Lung (tissue), 12 donors: ENCODE data around the gene PSME3IP1. TPM values are rescaled to one million over a fixed set of nuclear protein-coding genes. Genes with fewer than 3 reads are reported as not detected.

Experiments used
- ATAC-seq: fragments of 200-7000 bp; cut with Tn5 transposase; one replicate; pipeline ENCODE4 v1.9.1; 2020; ENCODE audit warnings: moderate number of reproducible peaks; ENCODE audit not compliant: insufficient read depth, low FRiP score
- DNase-seq, 3 donors: peaks; one replicate each; pipeline ENCODE4 v3.0.0-alpha.2; 2013 to 2017
- H3K27ac ChIP-seq, 2 donors: one replicate each; pipeline ENCODE4 v1.5.1; 2013; ENCODE audit warnings: mild to moderate bottlenecking in 2 of 2, moderate library complexity in 2 of 2, control low read depth in 1 of 2, inconsistent platforms in 1 of 2, low read depth in 1 of 2, low read length in 1 of 2
- H3K27me3 ChIP-seq, 3 donors: one replicate each; pipeline ENCODE4 v1.5.1; 2013; ENCODE audit warnings: low read length in 2 of 3; ENCODE audit not compliant: control insufficient read depth in 3 of 3, insufficient read depth in 3 of 3
- H3K36me3 ChIP-seq, 4 donors: one replicate each; pipeline ENCODE4 v1.5.1; 2013; ENCODE audit warnings: low read length in 4 of 4, mild to moderate bottlenecking in 1 of 4, moderate library complexity in 1 of 4; ENCODE audit not compliant: control insufficient read depth in 4 of 4, insufficient read depth in 4 of 4
- H3K4me1 ChIP-seq, 5 donors: one replicate each; pipeline ENCODE4 v1.5.1; 2013; ENCODE audit warnings: low read length in 5 of 5, mild to moderate bottlenecking in 2 of 5, moderate library complexity in 1 of 5; ENCODE audit not compliant: control insufficient read depth in 5 of 5, insufficient read depth in 5 of 5
- H3K4me3 ChIP-seq: one replicate; pipeline ENCODE4 v1.5.1; 2013; ENCODE audit warnings: mild to moderate bottlenecking, control low read depth, moderate library complexity
- H3K9ac ChIP-seq, 2 donors: one replicate each; pipeline ENCODE4 v1.5.1; 2013; ENCODE audit warnings: low read length in 2 of 2, control low read depth in 1 of 2; ENCODE audit not compliant: insufficient read depth in 1 of 2
- H3K9me3 ChIP-seq, 4 donors: one replicate each; pipeline ENCODE4 v1.5.1; 2013; ENCODE audit warnings: low read length in 3 of 4, mild to moderate bottlenecking in 1 of 4, moderate library complexity in 1 of 4; ENCODE audit not compliant: control insufficient read depth in 4 of 4, insufficient read depth in 3 of 4
- WGBS, 2 donors: extraction: QIAGEN DNeasy Blood & Tissue Kit; methylation state at CpG; one replicate each; pipeline ENCODE4 v1.1.7; 2013; 5-methylcytosine and 5-hydroxymethylcytosine counted together
- polyA plus RNA-seq, 2 donors: library from polyadenylated mRNA; stranded (reverse); fragments of 200-250 nt; gene quantifications; one replicate each; pipeline ENCODE4 v1.2.1, GENCODE V29; 2013
- total RNA-seq, 2 donors: library from RNA; depleted of rRNA in 1 of 2; stranded (reverse); fragments of >200 nt in 1 of 2; gene quantifications; one replicate each; pipeline ENCODE4 v1.2.1, GENCODE V29; 2014 to 2021
- TF ChIP-seq, protein P1 (sequence below): IDR thresholded peaks from 2 replicates; pipeline ENCODE4 v1.5.1; 2012; ENCODE audit warnings: mild to moderate bottlenecking; ENCODE audit errors: control extremely low read depth, extremely low read depth
- donor health status: control.
- donor health status: control.
- donor health status: Bipolar disorder and iron deficiency.
- donor health status: healthy.
- donor health status: DM: yes; HTN: yes; CAD: no.

Gene PSME3IP1
- total and polyA plus RNA-seq, 4 donors, result 59.3 to 83.1 (median 63.1) TPM

DNA sequence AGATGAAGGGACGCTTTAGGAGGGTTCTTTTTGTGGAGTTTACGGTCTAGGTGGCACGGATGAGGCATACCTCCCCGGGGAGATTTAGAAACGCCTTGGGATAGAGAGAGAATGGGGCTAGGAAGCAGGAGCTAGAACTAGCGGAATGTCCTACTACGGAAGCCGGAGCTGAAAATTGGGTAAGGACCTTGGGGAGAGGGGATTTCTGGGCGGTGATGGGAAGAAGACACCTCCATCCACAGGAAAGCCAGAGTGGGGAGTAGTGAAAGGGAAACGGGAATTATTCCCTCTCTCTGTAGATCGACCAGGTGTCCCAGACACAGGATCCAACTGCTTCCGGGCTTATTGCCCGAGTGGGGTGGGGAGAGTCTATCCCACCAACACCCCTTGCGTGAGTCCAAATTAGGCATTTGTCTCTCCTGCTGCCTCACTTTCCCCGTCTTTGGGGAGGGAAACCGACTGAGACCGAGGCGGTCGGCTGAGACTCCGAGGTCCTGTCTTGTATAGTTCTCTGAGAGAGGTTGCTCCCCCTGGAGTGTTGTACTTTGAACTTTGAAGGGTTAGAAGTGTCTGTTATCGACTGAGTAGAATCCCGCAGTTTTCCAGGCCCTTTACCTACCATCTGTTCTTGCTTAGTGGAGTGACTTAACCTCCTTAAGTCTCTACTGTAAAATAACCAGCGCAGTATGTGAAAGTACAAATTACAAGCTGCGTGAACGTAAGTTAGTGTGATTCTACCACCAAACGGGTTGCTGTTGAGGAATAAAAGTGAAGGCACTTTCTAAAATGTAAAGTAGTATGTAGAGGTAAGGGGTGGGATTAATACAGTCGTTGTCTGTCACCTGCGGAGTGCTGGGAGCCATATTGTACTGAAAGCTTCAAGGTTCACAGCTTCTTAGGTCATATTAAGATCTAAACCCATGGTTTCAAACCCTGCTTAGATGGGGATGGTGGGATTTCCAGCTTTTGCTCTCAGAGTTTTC, 1.3 kb upstream of the PSME3IP1 start:
- WGBS, 2 donors, result 1 to 2% methylated on average over 28 of the region's 28 CpGs
- Histone ChIP-seq H3K36me3 (peaks cover 0 to 8% (median 1%) of the 10 kb centered on the region in 4 donors), H3K4me1 (peaks cover 4 to 26% (median 10%) of the 10 kb centered on the region in 5 donors), H3K9ac (peak overlapping the region; percentile 88 to 95), H3K27me3 (no peaks in the 10 kb centered on the region), H3K27ac (peak overlapping the region; percentile 88 to 98), H3K9me3 (no peaks in the 10 kb centered on the region), H3K4me3 (peak overlapping the region; percentile 97)
- ATAC-seq, result no peak
- DNase-seq, result peak; percentile 40 to 60 (median 54)
- TF ChIP-seq, protein P1, sequence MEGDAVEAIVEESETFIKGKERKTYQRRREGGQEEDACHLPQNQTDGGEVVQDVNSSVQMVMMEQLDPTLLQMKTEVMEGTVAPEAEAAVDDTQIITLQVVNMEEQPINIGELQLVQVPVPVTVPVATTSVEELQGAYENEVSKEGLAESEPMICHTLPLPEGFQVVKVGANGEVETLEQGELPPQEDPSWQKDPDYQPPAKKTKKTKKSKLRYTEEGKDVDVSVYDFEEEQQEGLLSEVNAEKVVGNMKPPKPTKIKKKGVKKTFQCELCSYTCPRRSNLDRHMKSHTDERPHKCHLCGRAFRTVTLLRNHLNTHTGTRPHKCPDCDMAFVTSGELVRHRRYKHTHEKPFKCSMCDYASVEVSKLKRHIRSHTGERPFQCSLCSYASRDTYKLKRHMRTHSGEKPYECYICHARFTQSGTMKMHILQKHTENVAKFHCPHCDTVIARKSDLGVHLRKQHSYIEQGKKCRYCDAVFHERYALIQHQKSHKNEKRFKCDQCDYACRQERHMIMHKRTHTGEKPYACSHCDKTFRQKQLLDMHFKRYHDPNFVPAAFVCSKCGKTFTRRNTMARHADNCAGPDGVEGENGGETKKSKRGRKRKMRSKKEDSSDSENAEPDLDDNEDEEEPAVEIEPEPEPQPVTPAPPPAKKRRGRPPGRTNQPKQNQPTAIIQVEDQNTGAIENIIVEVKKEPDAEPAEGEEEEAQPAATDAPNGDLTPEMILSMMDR, result no peak

DNA sequence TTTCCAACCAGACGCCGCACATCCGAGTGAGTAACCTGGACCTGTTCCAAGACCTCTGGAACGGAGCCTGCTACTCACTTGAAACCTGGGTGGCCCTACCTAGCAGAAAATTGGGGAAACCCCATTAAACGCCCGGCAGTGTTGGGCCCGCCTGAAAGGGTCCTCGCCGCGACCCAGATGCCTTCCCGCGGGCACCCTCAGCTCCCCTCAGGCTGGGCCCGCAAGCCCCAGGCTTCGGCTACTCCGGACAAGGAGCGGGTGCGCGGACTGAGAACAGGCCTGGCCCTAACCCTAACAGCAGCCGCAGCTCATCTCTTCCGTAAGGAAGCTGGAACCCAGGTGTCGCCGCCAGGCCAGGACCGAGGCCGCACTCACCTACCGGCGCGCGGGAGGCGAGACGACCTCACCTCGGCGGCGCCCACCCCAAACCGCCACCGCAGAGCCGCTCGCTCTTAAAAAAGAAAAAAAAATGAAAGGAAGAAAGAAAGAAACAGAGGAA, 344 bp downstream of the PSME3IP1 start:
- Histone ChIP-seq H3K4me3 (peak overlapping the region; percentile 98), H3K27ac (peak overlapping the region; percentile 94 to 96), H3K36me3 (peaks cover 0 to 8% (median 1%) of the 10 kb centered on the region in 4 donors), H3K27me3 (no peaks in the 10 kb centered on the region), H3K4me1 (peaks cover 4 to 19% (median 10%) of the 10 kb centered on the region in 5 donors), H3K9ac (peak overlapping the region; percentile 74 to 75), H3K9me3 (no peaks in the 10 kb centered on the region)
- TF ChIP-seq, protein P1, result no peak
- WGBS, 2 donors, result 0% methylated on average over 37 of the region's 37 CpGs
- DNase-seq, result peak; percentile 53 to 71 (median 59)
- ATAC-seq, result peak; percentile 7

DNA sequence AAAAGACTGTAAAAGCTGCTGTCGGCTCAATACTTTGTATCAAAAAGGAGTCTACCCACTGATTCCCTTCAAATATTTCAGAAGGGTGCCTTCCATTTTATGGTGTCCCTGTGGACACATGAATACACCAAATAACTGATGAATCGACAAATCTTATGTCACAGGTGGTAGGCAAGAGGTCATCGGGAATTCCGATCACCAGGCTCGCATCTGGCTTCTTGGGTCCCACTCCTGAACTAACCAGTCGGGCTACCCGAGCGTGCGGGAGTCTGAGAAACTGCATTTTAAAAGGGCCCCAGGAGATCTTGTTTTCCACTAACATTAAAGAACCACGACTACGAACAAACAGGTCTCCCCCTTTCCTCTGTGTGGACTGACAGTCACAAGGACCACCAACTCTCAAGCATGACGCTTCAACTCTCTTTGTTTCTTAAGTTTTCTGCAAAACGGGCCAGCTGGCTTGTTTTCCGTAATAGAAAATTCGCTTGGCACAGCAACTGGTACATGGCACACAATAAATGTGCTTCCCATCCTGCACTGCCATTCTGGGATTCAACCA, 873 bp downstream of the PSME3IP1 start:
- Histone ChIP-seq H3K4me1 (peaks cover 4 to 19% (median 10%) of the 10 kb centered on the region in 5 donors), H3K9me3 (no peaks in the 10 kb centered on the region), H3K27me3 (no peaks in the 10 kb centered on the region), H3K36me3 (peaks cover 0 to 8% (median 1%) of the 10 kb centered on the region in 4 donors), H3K4me3 (peak overlapping the region; percentile 98), H3K9ac (peak overlapping the region; percentile 74 to 75), H3K27ac (peak overlapping the region; percentile 94 to 96)
- DNase-seq (no peak), ATAC-seq (no peak)
- TF ChIP-seq, protein P1, result no peak
- WGBS, 2 donors, result 23 to 29% methylated on average over 15 of the region's 15 CpGs
